A673 (cell line): ENCODE results near the gene TP53I11. TPM values are rescaled to one million over a fixed set of nuclear protein-coding genes. Genes with fewer than 3 reads are reported as not detected.

Experiments used
- BruUV-seq: library from RNA; stranded (reverse); fragments of 400-500 nt; replicated peaks from 2 replicates; lab custom pipeline; 2021; lab: Mats Ljungman, UMichigan
- CTCF ChIA-PET: fragments of 300-600 bp; sonication (Branson Sonifier 250); formaldehyde crosslinking; loops from one replicate; lab custom pipeline; 2022; ENCODE audit warnings: antibody characterized with exemption; lab: Charles Lee
- POLR2A ChIA-PET: fragments of 300-600 bp; sonication (Branson Sonifier 250); formaldehyde crosslinking; loops from one replicate; lab custom pipeline; 2022; ENCODE audit warnings: antibody characterized with exemption; ENCODE audit not compliant: low non-redundant PET; lab: Charles Lee
- DNase-seq: peaks from one replicate; pipeline ENCODE4 v3.0.0-alpha.2; 2015; ENCODE audit warnings: low spot score
- H3K27ac ChIP-seq: fragments of 200-600 bp; sonication (generic); 2 replicates; pipeline ENCODE4 v1.5.1; 2016; ENCODE audit warnings: mixed run types, low read depth, mild to moderate bottlenecking, mixed read lengths, antibody characterized with exemption, low read length; ENCODE audit not compliant: poor library complexity, severe bottlenecking
- H3K27me3 ChIP-seq: fragments of 200-600 bp; sonication (generic); replicated peaks from 2 replicates; pipeline ENCODE4 v1.6.1; 2017; ENCODE audit warnings: mixed run types, low read depth, mild to moderate bottlenecking, mixed read lengths, antibody characterized with exemption, low read length; ENCODE audit not compliant: insufficient read depth, poor library complexity
- H3K36me3 ChIP-seq: fragments of 200-600 bp; sonication (generic); 2 replicates; pipeline ENCODE4 v1.6.1; 2016; ENCODE audit warnings: mixed run types, mild to moderate bottlenecking, mixed read lengths, antibody characterized with exemption, low read length; ENCODE audit not compliant: insufficient read depth, poor library complexity, severe bottlenecking
- H3K4me1 ChIP-seq: fragments of 200-600 bp; sonication (generic); 2 replicates; pipeline ENCODE4 v1.6.1; 2017; ENCODE audit warnings: mixed run types, mild to moderate bottlenecking, mixed read lengths, antibody characterized with exemption, low read length; ENCODE audit not compliant: insufficient read depth, poor library complexity, severe bottlenecking
- H3K4me3 ChIP-seq: fragments of 200-600 bp; sonication (generic); 2 replicates; pipeline ENCODE4 v1.5.1; 2016; ENCODE audit warnings: low read depth, mixed run types, mild to moderate bottlenecking, mixed read lengths, low read length; ENCODE audit not compliant: poor library complexity, severe bottlenecking
- H3K9me3 ChIP-seq: fragments of 200-600 bp; sonication (generic); 2 replicates; pipeline ENCODE4 v1.6.1; 2016; ENCODE audit warnings: mixed run types, low read depth, mild to moderate bottlenecking, mixed read lengths, antibody characterized with exemption, low read length; ENCODE audit not compliant: poor library complexity, severe bottlenecking
- CTCF ChIP-seq: fragments of 300-800, 200-600 bp; sonication (generic); conservative IDR thresholded peaks from 2 replicates; pipeline ENCODE4 v1.5.1; 2017; ENCODE audit warnings: low read depth, mild to moderate bottlenecking, antibody characterized with exemption, low read length, moderate library complexity, mixed read lengths
- EZH2 ChIP-seq: fragments of 200-600 bp; sonication (generic); IDR thresholded peaks from 2 replicates; pipeline ENCODE4 v1.6.1; 2017; ENCODE audit warnings: borderline replicate concordance, low read depth, mild to moderate bottlenecking, mixed read lengths, antibody characterized with exemption, low read length; ENCODE audit not compliant: poor library complexity, severe bottlenecking
- intact Hi-C: fragments of 100-400 bp; cut with micrococcal nuclease; formaldehyde crosslinking; loops from one replicate; pipeline ENCODE4 v1.10.0; 2022; ENCODE audit not compliant: unreplicated experiment
- total RNA-seq: library from RNA; stranded (reverse); gene quantifications from 2 replicates; pipeline ENCODE4 v1.2.3, GENCODE V29; 2021

The TP53I11 gene
- total RNA-seq, 1 experiment from 2014 or later = 52.0 TPM

GRCh38 chr11:44997566-44997965 is 46.9 kb upstream of the TP53I11 start:
- TF ChIP-seq CTCF (no peak), EZH2 (no peak)
- Histone ChIP-seq H3K4me1 (no peaks in the 10 kb centered on the region), H3K27me3 (peaks cover 12% of the 10 kb centered on the region), H3K4me3 (no peak overlapping the region), H3K27ac (no peak overlapping the region), H3K36me3 (no peaks in the 10 kb centered on the region), H3K9me3 (no peaks in the 10 kb centered on the region)
- DNase-seq = no peak
- intact Hi-C loops = no loop called here
- ChIA-PET CTCF (no interaction called here), POLR2A (no interaction called here)
- no TSS peak for BruUV-seq

GRCh38 chr11:44994753-44995152 is 44.1 kb upstream of the TP53I11 start:
- Histone ChIP-seq H3K27me3 (peaks cover 16% of the 10 kb centered on the region), H3K4me1 (no peaks in the 10 kb centered on the region), H3K36me3 (no peaks in the 10 kb centered on the region), H3K9me3 (no peaks in the 10 kb centered on the region), H3K4me3 (no peak overlapping the region), H3K27ac (no peak overlapping the region)
- TF ChIP-seq EZH2 (no peak), CTCF (0 out of 2 replicates have a peak, but pooled peaks have one; percentile 7)
- ChIA-PET POLR2A (no interaction called here), CTCF (no interaction called here)
- no TSS peak for BruUV-seq
- DNase-seq = no peak
- intact Hi-C loops = no loop called here

GRCh38 chr11:44993971-44994704 is 43.5 kb upstream of the TP53I11 start:
- no peak for DNase-seq
- Histone ChIP-seq H3K4me3 (no peak overlapping the region), H3K4me1 (no peaks in the 10 kb centered on the region), H3K9me3 (no peaks in the 10 kb centered on the region), H3K36me3 (no peaks in the 10 kb centered on the region), H3K27me3 (peaks cover 16% of the 10 kb centered on the region), H3K27ac (no peak overlapping the region)
- no TSS peak for BruUV-seq
- ChIA-PET POLR2A (no interaction called here), CTCF (no interaction called here)
- intact Hi-C loops = no loop called here
- no peak for TF ChIP-seq EZH2
- no peak for TF ChIP-seq CTCF
